ENCODE measurements around the gene RASL10A.
A peak's percentile ranks its signal among the peaks of the same experiment; 100 is the strongest.
"Not testable (repeated sequence)": the region's sequence is repeated elsewhere in the genome, so short reads cannot be mapped to it uniquely, and the experiment has no call there.

Gene RASL10A, protein sequence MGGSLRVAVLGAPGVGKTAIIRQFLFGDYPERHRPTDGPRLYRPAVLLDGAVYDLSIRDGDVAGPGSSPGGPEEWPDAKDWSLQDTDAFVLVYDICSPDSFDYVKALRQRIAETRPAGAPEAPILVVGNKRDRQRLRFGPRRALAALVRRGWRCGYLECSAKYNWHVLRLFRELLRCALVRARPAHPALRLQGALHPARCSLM

GRCh38 chr22:29315286-29316140 is at the start of gene RASL10A:
Gene RASL10A, minus strand, starts transcription at chr22:29315697. Its CDS starts 451 bp downstream, at chr22:29315246.
- H3K27me3 Mint-ChIP-seq (ENCODE audit: low read depth) = peaks cover 46% of the 10 kb centered on the region
- H3K9me3 Mint-ChIP-seq = no peaks in the 10 kb centered on the region
- H3K36me3 Mint-ChIP-seq (ENCODE audit: low read depth) = no peaks in the 10 kb centered on the region
- peaks cover 14% of the 10 kb centered on the region for H3K4me1 Mint-ChIP-seq (ENCODE audit: low read depth)
- peak within 1 kb of the TSS; percentile 19 for H3K4me3 Mint-ChIP-seq
- H3K27ac Mint-ChIP-seq = no peak within 1 kb of the TSS

DNA sequence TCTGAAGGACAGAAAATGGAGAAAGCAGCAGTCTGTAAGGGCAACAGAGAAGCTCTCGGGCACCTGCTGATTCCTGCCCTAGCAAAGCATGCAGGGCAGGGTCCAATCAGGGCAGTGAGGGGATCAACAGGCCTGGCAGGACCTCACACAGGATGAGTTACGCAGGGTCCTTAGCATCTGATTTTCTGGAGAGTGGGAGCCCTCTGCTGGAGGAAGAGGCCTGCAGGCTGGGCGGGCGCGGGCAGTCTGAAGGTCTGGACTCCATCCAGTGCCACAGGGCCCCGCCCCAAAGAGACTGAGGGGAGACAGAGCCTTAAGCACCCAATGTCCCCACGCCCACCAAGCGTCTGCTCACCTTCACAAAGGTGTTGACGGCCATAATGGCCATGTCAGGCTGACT is 44.0 kb upstream of the RASL10A start:
- Mint-ChIP-seq H3K4me3 (no peak overlapping the region), H3K36me3 (ENCODE audit: low read depth) (peaks cover 21% of the 10 kb centered on the region), H3K4me1 (ENCODE audit: low read depth) (no peaks in the 10 kb centered on the region), H3K9me3 (no peaks in the 10 kb centered on the region), H3K27me3 (ENCODE audit: low read depth) (no peaks in the 10 kb centered on the region), H3K27ac (no peak overlapping the region)

DNA sequence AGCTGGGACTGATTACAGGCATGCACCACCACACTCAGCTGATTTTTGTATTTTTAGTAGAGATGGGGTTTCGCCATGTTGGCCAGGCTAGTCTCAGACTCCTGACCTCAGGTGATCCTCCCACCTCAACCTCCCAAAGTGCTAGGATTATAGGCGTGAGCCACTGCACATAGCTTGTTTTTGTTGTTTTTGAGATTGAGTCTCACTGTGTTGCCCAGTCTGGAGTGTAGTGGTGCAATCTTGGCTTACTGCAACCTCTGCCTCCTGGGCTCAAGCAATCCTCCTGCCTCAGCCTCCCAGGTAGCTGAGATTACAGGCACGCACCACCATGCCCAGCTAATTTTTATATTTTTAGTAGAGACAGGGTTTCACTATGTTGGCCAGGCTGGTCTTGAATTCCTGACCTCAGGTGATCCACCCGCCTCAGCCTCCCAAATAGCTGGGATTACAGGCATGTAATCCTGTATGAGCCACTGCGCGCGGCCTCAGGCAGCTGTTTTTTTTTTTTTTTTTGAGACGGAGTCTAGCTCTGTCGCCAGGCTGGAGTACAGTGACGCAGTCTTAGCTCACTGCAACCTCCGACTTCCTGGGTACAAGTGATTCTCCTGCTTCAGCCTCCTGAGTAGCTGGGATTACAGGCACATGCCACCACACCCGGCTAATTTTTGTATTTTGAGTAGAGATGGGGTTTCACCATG is 41.8 kb upstream of the RASL10A start:
- not testable (repeated sequence) for H3K9me3 Mint-ChIP-seq; H3K4me1 Mint-ChIP-seq (ENCODE audit: low read depth); H3K27me3 Mint-ChIP-seq (ENCODE audit: low read depth); H3K27ac Mint-ChIP-seq; H3K4me3 Mint-ChIP-seq
- peaks cover 25% of the 10 kb centered on the region for H3K36me3 Mint-ChIP-seq (ENCODE audit: low read depth)

DNA sequence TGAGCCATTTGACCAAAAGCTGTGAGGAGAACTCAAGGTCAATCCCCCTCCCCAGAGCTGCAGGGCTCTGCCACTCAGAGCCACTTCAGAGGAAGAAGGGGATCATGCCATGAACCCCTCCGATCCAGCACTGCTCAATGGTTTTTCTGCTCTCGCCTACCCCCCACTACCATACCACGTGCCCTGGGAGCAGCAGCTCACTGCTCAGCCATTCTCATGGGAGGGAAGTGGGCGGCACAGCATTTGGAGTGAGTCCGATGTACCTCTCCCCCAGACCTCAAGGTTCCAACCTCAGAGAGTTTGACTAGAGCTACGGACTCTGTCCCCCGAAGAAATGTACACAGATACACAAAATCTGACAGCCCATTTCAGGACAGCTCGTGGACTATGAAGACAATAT is 38.4 kb upstream of the RASL10A start:
- H3K27ac Mint-ChIP-seq = no peak overlapping the region
- H3K4me3 Mint-ChIP-seq = no peak overlapping the region
- no peaks in the 10 kb centered on the region for H3K4me1 Mint-ChIP-seq (ENCODE audit: low read depth)
- H3K27me3 Mint-ChIP-seq (ENCODE audit: low read depth) = no peaks in the 10 kb centered on the region
- peaks cover 34% of the 10 kb centered on the region for H3K36me3 Mint-ChIP-seq (ENCODE audit: low read depth)
- no peaks in the 10 kb centered on the region for H3K9me3 Mint-ChIP-seq

GRCh38 chr22:29353286-29353685 is 37.8 kb upstream of the RASL10A start:
- H3K27me3 Mint-ChIP-seq (ENCODE audit: low read depth) = no peaks in the 10 kb centered on the region
- no peak overlapping the region for H3K4me3 Mint-ChIP-seq
- H3K36me3 Mint-ChIP-seq (ENCODE audit: low read depth) = peaks cover 37% of the 10 kb centered on the region
- no peaks in the 10 kb centered on the region for H3K9me3 Mint-ChIP-seq
- H3K4me1 Mint-ChIP-seq (ENCODE audit: low read depth) = no peaks in the 10 kb centered on the region
- H3K27ac Mint-ChIP-seq = no peak overlapping the region

- H3K4me1 Mint-ChIP-seq (ENCODE audit: low read depth) = no peaks in the 10 kb centered on the region
- H3K9me3 Mint-ChIP-seq = no peaks in the 10 kb centered on the region
- H3K4me3 Mint-ChIP-seq = no peak overlapping the region
- H3K36me3 Mint-ChIP-seq (ENCODE audit: low read depth) = peaks cover 35% of the 10 kb centered on the region
- no peaks in the 10 kb centered on the region for H3K27me3 Mint-ChIP-seq (ENCODE audit: low read depth)
- H3K27ac Mint-ChIP-seq = no peak overlapping the region
These were observed 37.3 kb upstream of the RASL10A start for GRCh38 chr22:29352778-29353177.

GRCh38 chr22:29351891-29352290 is 36.4 kb upstream of the RASL10A start:
- H3K4me1 Mint-ChIP-seq (ENCODE audit: low read depth) = no peaks in the 10 kb centered on the region
- no peak overlapping the region for H3K4me3 Mint-ChIP-seq
- no peaks in the 10 kb centered on the region for H3K27me3 Mint-ChIP-seq (ENCODE audit: low read depth)
- no peak overlapping the region for H3K27ac Mint-ChIP-seq
- H3K9me3 Mint-ChIP-seq = no peaks in the 10 kb centered on the region
- peaks cover 39% of the 10 kb centered on the region for H3K36me3 Mint-ChIP-seq (ENCODE audit: low read depth)

DNA sequence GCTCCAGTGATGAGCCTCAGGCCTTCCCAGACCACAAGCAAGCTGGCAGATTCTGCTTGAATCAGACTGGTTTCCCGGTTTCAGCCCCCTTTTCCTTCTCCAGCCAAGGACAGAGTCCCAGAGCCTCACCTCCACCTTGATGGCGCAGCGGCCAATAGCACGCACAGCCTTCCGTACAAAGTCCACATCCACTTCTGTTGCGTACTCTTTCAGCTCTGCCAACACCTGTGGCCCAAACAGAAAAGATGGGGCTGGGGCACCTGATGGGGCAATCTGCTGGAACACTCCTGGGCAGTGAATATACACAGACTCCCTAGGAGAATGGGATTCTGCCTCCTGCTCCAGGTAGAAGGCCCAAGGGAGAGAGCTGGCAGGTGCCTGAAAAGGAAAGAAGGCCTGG is 35.5 kb upstream of the RASL10A start:
- no peaks in the 10 kb centered on the region for H3K27me3 Mint-ChIP-seq (ENCODE audit: low read depth)
- no peak overlapping the region for H3K27ac Mint-ChIP-seq
- H3K4me3 Mint-ChIP-seq = no peak overlapping the region
- peaks cover 44% of the 10 kb centered on the region for H3K36me3 Mint-ChIP-seq (ENCODE audit: low read depth)
- no peaks in the 10 kb centered on the region for H3K4me1 Mint-ChIP-seq (ENCODE audit: low read depth)
- H3K9me3 Mint-ChIP-seq = no peaks in the 10 kb centered on the region

DNA sequence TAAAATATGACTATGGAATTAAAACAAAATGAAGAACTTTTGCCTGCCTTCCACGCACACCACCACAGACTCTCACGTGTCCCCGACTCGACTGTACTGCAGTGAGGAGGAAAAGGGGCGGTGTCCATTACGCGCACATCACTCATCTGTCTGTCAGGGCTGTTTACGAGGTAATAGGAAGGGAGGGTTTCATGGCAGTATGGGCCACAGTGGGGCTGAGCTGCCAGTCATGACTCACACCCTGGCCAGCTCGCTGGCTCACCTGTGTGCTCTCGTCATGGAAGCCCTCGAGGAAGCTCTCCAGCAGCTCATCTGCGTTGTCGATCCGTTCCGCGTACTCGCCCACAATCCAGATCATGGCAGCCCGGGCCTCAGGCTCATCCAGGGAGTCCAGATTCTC is 33.5 kb upstream of the RASL10A start:
- H3K4me1 Mint-ChIP-seq (ENCODE audit: low read depth) = no peaks in the 10 kb centered on the region
- H3K4me3 Mint-ChIP-seq = no peak overlapping the region
- no peaks in the 10 kb centered on the region for H3K9me3 Mint-ChIP-seq
- peaks cover 47% of the 10 kb centered on the region for H3K36me3 Mint-ChIP-seq (ENCODE audit: low read depth)
- no peak overlapping the region for H3K27ac Mint-ChIP-seq
- H3K27me3 Mint-ChIP-seq (ENCODE audit: low read depth) = no peaks in the 10 kb centered on the region

- H3K36me3 Mint-ChIP-seq (ENCODE audit: low read depth) = peaks cover 45% of the 10 kb centered on the region
- no peaks in the 10 kb centered on the region for H3K9me3 Mint-ChIP-seq
- H3K27ac Mint-ChIP-seq = no peak overlapping the region
- no peak overlapping the region for H3K4me3 Mint-ChIP-seq
- H3K4me1 Mint-ChIP-seq (ENCODE audit: low read depth) = no peaks in the 10 kb centered on the region
- no peaks in the 10 kb centered on the region for H3K27me3 Mint-ChIP-seq (ENCODE audit: low read depth)
These were observed 32.5 kb upstream of the RASL10A start for GRCh38 chr22:29348041-29348440.

DNA sequence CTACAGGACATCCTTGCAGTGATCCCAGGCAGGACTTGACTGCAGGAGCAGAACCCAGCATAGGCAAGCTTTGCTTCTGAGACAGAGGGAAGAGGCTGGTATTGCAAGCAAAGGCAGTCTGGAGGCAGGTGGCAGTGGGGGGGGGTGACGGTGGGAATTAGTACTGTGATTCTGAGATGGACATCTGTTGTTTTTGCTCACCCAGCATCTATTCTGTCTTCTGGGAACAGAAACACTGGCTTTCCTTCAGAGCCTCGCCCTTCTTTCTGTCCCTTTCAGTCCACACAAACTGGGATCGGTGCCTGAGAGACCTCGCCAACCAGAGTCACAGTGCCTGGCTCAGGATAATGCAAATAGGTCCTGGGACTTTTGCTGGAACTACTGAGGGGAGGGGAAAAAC is 31.2 kb upstream of the RASL10A start:
- no peaks in the 10 kb centered on the region for H3K27me3 Mint-ChIP-seq (ENCODE audit: low read depth)
- no peaks in the 10 kb centered on the region for H3K9me3 Mint-ChIP-seq
- no peak overlapping the region for H3K4me3 Mint-ChIP-seq
- H3K4me1 Mint-ChIP-seq (ENCODE audit: low read depth) = no peaks in the 10 kb centered on the region
- H3K36me3 Mint-ChIP-seq (ENCODE audit: low read depth) = peaks cover 46% of the 10 kb centered on the region
- no peak overlapping the region for H3K27ac Mint-ChIP-seq

GRCh38 chr22:29345932-29346331 is 30.4 kb upstream of the RASL10A start:
- H3K27me3 Mint-ChIP-seq (ENCODE audit: low read depth) = no peaks in the 10 kb centered on the region
- H3K27ac Mint-ChIP-seq = no peak overlapping the region
- no peaks in the 10 kb centered on the region for H3K9me3 Mint-ChIP-seq
- no peak overlapping the region for H3K4me3 Mint-ChIP-seq
- peaks cover 44% of the 10 kb centered on the region for H3K36me3 Mint-ChIP-seq (ENCODE audit: low read depth)
- no peaks in the 10 kb centered on the region for H3K4me1 Mint-ChIP-seq (ENCODE audit: low read depth)

- not testable (repeated sequence) for H3K27me3 Mint-ChIP-seq (ENCODE audit: low read depth); H3K9me3 Mint-ChIP-seq; H3K4me3 Mint-ChIP-seq; H3K4me1 Mint-ChIP-seq (ENCODE audit: low read depth); H3K27ac Mint-ChIP-seq
- H3K36me3 Mint-ChIP-seq (ENCODE audit: low read depth) = peaks cover 39% of the 10 kb centered on the region
These were observed 29.4 kb upstream of the RASL10A start for GRCh38 chr22:29344889-29345288.

DNA sequence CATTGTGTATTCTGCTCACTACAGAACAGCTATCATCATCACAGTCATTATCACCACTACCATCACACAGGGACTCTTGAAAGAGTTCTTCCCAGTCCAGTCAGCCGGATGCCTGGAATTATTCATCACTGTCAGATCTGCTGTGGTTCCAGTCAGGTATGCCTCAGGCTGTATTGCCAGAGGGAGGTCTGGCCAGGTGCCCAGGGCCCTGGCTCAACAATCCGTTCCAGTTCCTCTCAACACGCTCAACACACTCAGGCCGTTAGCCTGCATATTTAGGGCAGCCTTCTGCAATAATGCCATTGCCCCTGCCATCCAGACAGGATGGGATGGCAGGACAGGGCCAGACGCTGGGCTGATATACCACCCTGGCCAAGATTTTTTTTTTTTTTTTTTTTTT is 28.6 kb upstream of the RASL10A start:
- Mint-ChIP-seq H3K27ac (no peak overlapping the region), H3K4me3 (no peak overlapping the region), H3K27me3 (ENCODE audit: low read depth) (no peaks in the 10 kb centered on the region), H3K4me1 (ENCODE audit: low read depth) (no peaks in the 10 kb centered on the region), H3K36me3 (ENCODE audit: low read depth) (peaks cover 40% of the 10 kb centered on the region), H3K9me3 (no peaks in the 10 kb centered on the region)

DNA sequence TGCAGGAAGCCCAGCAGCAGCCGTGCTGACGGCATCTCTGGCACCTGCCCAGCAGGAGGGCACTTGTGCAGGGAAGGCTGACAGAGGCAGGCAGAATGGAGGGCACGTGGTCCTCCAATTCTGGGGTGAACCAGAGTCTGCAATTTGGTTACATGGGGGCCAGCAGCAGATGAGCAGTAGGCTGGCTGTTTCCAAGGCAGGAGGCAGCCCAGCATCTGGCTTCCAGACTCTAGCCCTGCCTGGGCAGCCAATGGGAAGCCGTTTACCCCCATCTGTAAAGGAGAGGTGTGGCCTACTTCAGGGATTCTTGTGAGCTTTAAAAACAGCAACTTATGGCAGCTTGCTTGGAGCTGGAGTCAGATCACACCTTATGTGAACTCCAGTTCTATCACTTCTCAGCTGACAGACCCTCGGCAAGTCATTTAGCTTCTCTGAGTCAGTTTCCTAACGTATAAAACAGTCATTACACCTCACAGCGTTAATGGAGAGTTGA is 27.9 kb upstream of the RASL10A start:
- Mint-ChIP-seq H3K9me3 (no peaks in the 10 kb centered on the region), H3K4me3 (no peak overlapping the region), H3K27me3 (ENCODE audit: low read depth) (no peaks in the 10 kb centered on the region), H3K4me1 (ENCODE audit: low read depth) (no peaks in the 10 kb centered on the region), H3K36me3 (ENCODE audit: low read depth) (peaks cover 41% of the 10 kb centered on the region), H3K27ac (no peak overlapping the region)

All from T-helper 1 cell treated with Interleukin-12 subunit alpha and Interleukin-12 subunit beta and Interleukin-4 antibody, amounts not matched to agents 30 μg/mL and 1 μg/mL, for 36 hours (primary cell).